Calu3 (cell line): ENCODE data around the gene SCART1. TPM values are rescaled to one million over a fixed set of nuclear protein-coding genes. Genes with fewer than 3 reads are reported as not detected.

Source experiments
- total RNA-seq: library from RNA; stranded (reverse); gene quantifications from 2 replicates; pipeline ENCODE4 v1.2.3, GENCODE V29; 2022

SCART1 gene
- total RNA-seq, 1 experiment from 2014 or later = 1.8 TPM

Other genes with a start within 250 kb of the SCART1 start
- not detected in 2 replicates for gene UTF1, start 223.7 kb upstream of the SCART1 start, total RNA-seq
- not detected in 2 replicates for gene VENTX, start 216.1 kb upstream of the SCART1 start, total RNA-seq
- gene ADAM8, start 177.1 kb upstream of the SCART1 start, total RNA-seq = 40.4 and 54.4 TPM in 2 replicates
- 41.0 and 47.2 TPM in 2 replicates for gene TUBGCP2, start 145.1 kb upstream of the SCART1 start, total RNA-seq
- 21.2 and 24.0 TPM in 2 replicates for gene ZNF511, start 145.0 kb upstream of the SCART1 start, total RNA-seq
- gene CALY, start 117.0 kb upstream of the SCART1 start, total RNA-seq = not detected in 2 replicates
- not detected in 2 replicates for gene PRAP1, start 106.6 kb upstream of the SCART1 start, total RNA-seq
- gene FUOM, start 95.9 kb upstream of the SCART1 start, total RNA-seq = 11.5 and 15.0 TPM in 2 replicates
- gene ECHS1, start 80.6 kb upstream of the SCART1 start, total RNA-seq = 53.5 and 58.1 TPM in 2 replicates
- 1.4 and 2.9 TPM in 2 replicates for gene PAOX, start 74.7 kb upstream of the SCART1 start, total RNA-seq
- 37.8 and 39.5 TPM in 2 replicates for gene MTG1, start 59.8 kb upstream of the SCART1 start, total RNA-seq
- 0.15 TPM in 1 of 2 replicates, not detected in the other for gene SPRN, start 29.3 kb upstream of the SCART1 start, total RNA-seq
- 1.7 and 3.5 TPM in 2 replicates for gene CYP2E1, start 73.4 kb downstream of the SCART1 start, total RNA-seq
- not detected in 2 replicates for gene SYCE1, start 111.6 kb downstream of the SCART1 start, total RNA-seq
- gene FRG2B, start 172.8 kb downstream of the SCART1 start, total RNA-seq = not detected in 2 replicates